AG09309 (cell line): ENCODE measurements around the gene GNG4.
"Not testable (repeated sequence)": the region's sequence is repeated elsewhere in the genome, so short reads cannot be mapped to it uniquely, and the experiment has no call there.

Source experiments
- DNase-seq: peaks from one replicate; pipeline ENCODE4 v3.0.0-alpha.2; 2010; ENCODE audit warnings: low read depth
- H3K4me3 ChIP-seq: 2 replicates; pipeline ENCODE4 v1.5.1; 2011; ENCODE audit warnings: mild to moderate bottlenecking, low read depth, low read length, moderate library complexity; ENCODE audit not compliant: control insufficient read depth
- CTCF ChIP-seq: IDR thresholded peaks from 2 replicates; pipeline ENCODE4 v1.5.1; 2011; ENCODE audit warnings: mild to moderate bottlenecking, low read depth, low read length, inconsistent platforms; ENCODE audit not compliant: insufficient read depth, control insufficient read depth; ENCODE audit errors: missing control alignments

The GNG4 gene

GRCh38 chr1:235644693-235645305, 4.8 kb downstream of the GNG4 start:
- no peak overlapping the region for H3K4me3 ChIP-seq
- TF ChIP-seq CTCF = no peak
- DNase-seq = no peak

- TF ChIP-seq CTCF = no peak
- DNase-seq = no peak
- H3K4me3 ChIP-seq = no peak overlapping the region
Observed at GRCh38 chr1:235643837-235644692, 5.5 kb downstream of the GNG4 start.

- no peak for TF ChIP-seq CTCF
- no peak for DNase-seq
- no peak overlapping the region for H3K4me3 ChIP-seq
Observed at GRCh38 chr1:235642943-235643371, 6.6 kb downstream of the GNG4 start.

GRCh38 chr1:235642011-235642942, 7.3 kb downstream of the GNG4 start:
- H3K4me3 ChIP-seq = no peak overlapping the region
- TF ChIP-seq CTCF = no peak
- DNase-seq = no peak

GRCh38 chr1:235640580-235640979, 9.0 kb downstream of the GNG4 start:
- TF ChIP-seq CTCF = no peak
- DNase-seq = no peak
- no peak overlapping the region for H3K4me3 ChIP-seq

- no peak for DNase-seq
- no peak for TF ChIP-seq CTCF
- no peak overlapping the region for H3K4me3 ChIP-seq
Observed at GRCh38 chr1:235639226-235640205, 10.1 kb downstream of the GNG4 start.

- not testable (repeated sequence) for DNase-seq, H3K4me3 ChIP-seq
Observed at GRCh38 chr1:235638612-235639011, 11.0 kb downstream of the GNG4 start.
